ENCODE data around the gene HYAL2. TPM values are rescaled to one million over a fixed set of nuclear protein-coding genes. Genes with fewer than 3 reads are reported as not detected.

The HYAL2 gene
- total and polyA plus RNA-seq, 9 of the 15 experiments (the other 6 are each of a cell fraction or from before 2014, with no cell fraction given): 0.36 to 22.7 (median 11.4) TPM; not detected in 1

GRCh38 chr3:50358911-50359759 lies 36.6 kb upstream of the HYAL2 start, which contains the start of gene TMEM115 (continued):
- TF ChIP-seq CREB3L1 (IDR thresholded peaks at IDR 0.05; ENCODE audit: borderline replicate concordance, low read depth) (peak; percentile 92), TBP (optimal IDR thresholded peaks at IDR 0.05; ENCODE audit: low read depth, low read length) (peak; percentile 62), POLR3G (IDR thresholded peaks at IDR 0.05; ENCODE audit: extremely low read depth, insufficient read length, insufficient replicate concordance) (no peak), ZBTB8A (IDR thresholded peaks at IDR 0.05; ENCODE audit: partially characterized antibody) (no peak), ATF1 (CRISPR knock-in tag; IDR thresholded peaks at IDR 0.05) (no peak), ATF1 (tag; IDR thresholded peaks at IDR 0.05) (peak; percentile 80; the same call in 1 of the 2 replicates), ZNF778 (CRISPR knock-in tag; IDR thresholded peaks at IDR 0.05) (no peak), RBM22 (IDR thresholded peaks at IDR 0.05; ENCODE audit: low read depth, low read length, poor library complexity, severe bottlenecking) (no peak), ZNF143 (CRISPR knock-in tag; IDR thresholded peaks at IDR 0.05) (peak; percentile 99), SAFB (IDR thresholded peaks at IDR 0.05; ENCODE audit: borderline replicate concordance, low read depth, low read length) (no peak), SIX5 (IDR thresholded peaks at IDR 0.05; ENCODE audit: borderline replicate concordance in 1 of 2, insufficient read depth in 1 of 2, low read depth in 1 of 2, low read length in 2 of 2) (peak; percentile 99), XRCC5 (IDR thresholded peaks at IDR 0.05; ENCODE audit: low read depth, low read length) (no peak), FOXO4 (CRISPR knock-in tag; IDR thresholded peaks at IDR 0.05) (no peak), SAFB2 (IDR thresholded peaks at IDR 0.05; ENCODE audit: borderline replicate concordance, low read depth, low read length, severe bottlenecking) (no peak), BCLAF1 (IDR thresholded peaks at IDR 0.05; ENCODE audit: borderline replicate concordance in 1 of 2, control insufficient read depth in 1 of 2, low read depth in 2 of 2, low read length in 1 of 2) (no peak), DLX4 (CRISPR knock-in tag; IDR thresholded peaks at IDR 0.05) (no peak)
